Cerebellar cortex (tissue), 1 donor: Measurements from ENCODE around the gene SALL4.

Experiments
- DNase-seq: peaks from one replicate; pipeline ENCODE4 v3.0.0-alpha.2; 2015; ENCODE audit warnings: low spot score

The SALL4 gene

GRCh38 chr20:51735728-51736600, 66.4 kb downstream of the SALL4 start:
- no peak for DNase-seq

- DNase-seq, result no peak
These were observed 67.2 kb downstream of the SALL4 start for GRCh38 chr20:51734876-51735720.

GRCh38 chr20:51733070-51733469, 69.3 kb downstream of the SALL4 start:
- no peak for DNase-seq
